GM12873 (cell line): ENCODE results near the gene CHPF2.

ENCODE experiments used
- CTCF ChIP-seq: IDR thresholded peaks from 2 replicates; pipeline ENCODE4 v1.5.1; 2012; ENCODE audit warnings: low read depth, mild to moderate bottlenecking, moderate library complexity, low read length, control low read depth; ENCODE audit not compliant: insufficient read depth; ENCODE audit errors: missing control alignments

Gene CHPF2

GRCh38 chr7:151249732-151250072 lies 17.4 kb downstream of the CHPF2 start:
- TF ChIP-seq CTCF, result no peak

GRCh38 chr7:151250181-151251132 lies 18.2 kb downstream of the CHPF2 start:
- TF ChIP-seq CTCF, result no peak

GRCh38 chr7:151251328-151251688 lies 19.0 kb downstream of the CHPF2 start:
- TF ChIP-seq CTCF, result no peak

- no peak for TF ChIP-seq CTCF
These were observed 19.6 kb downstream of the CHPF2 start for GRCh38 chr7:151251689-151252560.

GRCh38 chr7:151252561-151252835 lies 20.2 kb downstream of the CHPF2 start:
- no peak for TF ChIP-seq CTCF

- no peak for TF ChIP-seq CTCF
These were observed 20.9 kb downstream of the CHPF2 start for GRCh38 chr7:151252961-151253711.

- TF ChIP-seq CTCF, result no peak
These were observed 22.0 kb downstream of the CHPF2 start for GRCh38 chr7:151254316-151254715.
